Measurements from ENCODE around the gene LAIR1.
A peak's percentile ranks its signal among the peaks of the same experiment; 100 is the strongest.

The LAIR1 gene

GRCh38 chr19:54392105-54392504, 27.4 kb upstream of the LAIR1 start:
- no peak overlapping the region for H3K4me2 ChIP-seq
- H3K79me2 ChIP-seq (ENCODE audit: insufficient read depth, low read depth) = no peaks in the 10 kb centered on the region
- H2AFZ ChIP-seq (ENCODE audit: low read depth) = no peak overlapping the region
- no peak overlapping the region for H3K9ac ChIP-seq
- TF ChIP-seq CTCF (conservative IDR thresholded peaks at IDR 0.05; ENCODE audit: low read depth, low read length) = no peak
- no peak overlapping the region for H3K4me3 ChIP-seq (IDR thresholded peaks at IDR 0.05; ENCODE audit: insufficient read depth, low read depth, low read length)
- no peaks in the 10 kb centered on the region for H3K36me3 ChIP-seq (ENCODE audit: insufficient read depth)
- H3K4me1 ChIP-seq (ENCODE audit: low read depth, poor library complexity, severe bottlenecking) = peaks cover 3% of the 10 kb centered on the region
- H4K20me1 ChIP-seq (ENCODE audit: insufficient read depth) = no peaks in the 10 kb centered on the region
- no peak overlapping the region for H3K27ac ChIP-seq
- peaks cover 7% of the 10 kb centered on the region; the same call in 1 of the 2 replicates for H3K27me3 ChIP-seq (ENCODE audit: insufficient read depth, low read depth)

- peaks cover 4% of the 10 kb centered on the region for H3K4me1 ChIP-seq (ENCODE audit: low read depth, poor library complexity, severe bottlenecking)
- H3K79me2 ChIP-seq (ENCODE audit: insufficient read depth, low read depth) = no peaks in the 10 kb centered on the region
- H3K27me3 ChIP-seq (ENCODE audit: insufficient read depth, low read depth) = peaks cover 7% of the 10 kb centered on the region; the same call in 1 of the 2 replicates
- TF ChIP-seq CTCF (conservative IDR thresholded peaks at IDR 0.05; ENCODE audit: low read depth, low read length) = no peak
- H3K27ac ChIP-seq = no peak overlapping the region
- no peaks in the 10 kb centered on the region for H4K20me1 ChIP-seq (ENCODE audit: insufficient read depth)
- H3K4me2 ChIP-seq = no peak overlapping the region
- no peak overlapping the region for H3K9ac ChIP-seq
- H3K4me3 ChIP-seq (IDR thresholded peaks at IDR 0.05; ENCODE audit: insufficient read depth, low read depth, low read length) = no peak overlapping the region
- no peak overlapping the region for H2AFZ ChIP-seq (ENCODE audit: low read depth)
- no peaks in the 10 kb centered on the region for H3K36me3 ChIP-seq (ENCODE audit: insufficient read depth)
These were observed 26.9 kb upstream of the LAIR1 start for GRCh38 chr19:54391589-54392061.

GRCh38 chr19:54390942-54391577, 26.3 kb upstream of the LAIR1 start:
- peaks cover 4% of the 10 kb centered on the region for H3K4me1 ChIP-seq (ENCODE audit: low read depth, poor library complexity, severe bottlenecking)
- TF ChIP-seq CTCF (conservative IDR thresholded peaks at IDR 0.05; ENCODE audit: low read depth, low read length) = peak; percentile 95
- H3K27me3 ChIP-seq (ENCODE audit: insufficient read depth, low read depth) = peaks cover 7% of the 10 kb centered on the region; the same call in 1 of the 2 replicates
- no peak overlapping the region for H2AFZ ChIP-seq (ENCODE audit: low read depth)
- no peaks in the 10 kb centered on the region for H3K36me3 ChIP-seq (ENCODE audit: insufficient read depth)
- H4K20me1 ChIP-seq (ENCODE audit: insufficient read depth) = no peaks in the 10 kb centered on the region
- H3K27ac ChIP-seq = no peak overlapping the region
- H3K9ac ChIP-seq = no peak overlapping the region
- no peak overlapping the region for H3K4me3 ChIP-seq (IDR thresholded peaks at IDR 0.05; ENCODE audit: insufficient read depth, low read depth, low read length)
- no peak overlapping the region for H3K4me2 ChIP-seq
- H3K79me2 ChIP-seq (ENCODE audit: insufficient read depth, low read depth) = no peaks in the 10 kb centered on the region

- Histone ChIP-seq H3K79me2 (ENCODE audit: insufficient read depth, low read depth) (no peaks in the 10 kb centered on the region), H3K4me1 (ENCODE audit: low read depth, poor library complexity, severe bottlenecking) (peaks cover 4% of the 10 kb centered on the region), H4K20me1 (ENCODE audit: insufficient read depth) (no peaks in the 10 kb centered on the region), H3K9ac (no peak overlapping the region), H3K4me2 (no peak overlapping the region), H3K4me3 (IDR thresholded peaks at IDR 0.05; ENCODE audit: insufficient read depth, low read depth, low read length) (no peak overlapping the region), H3K27ac (no peak overlapping the region), H3K27me3 (ENCODE audit: insufficient read depth, low read depth) (peaks cover 5% of the 10 kb centered on the region; the same call in 1 of the 2 replicates), H3K36me3 (ENCODE audit: insufficient read depth) (no peaks in the 10 kb centered on the region), H2AFZ (ENCODE audit: low read depth) (no peak overlapping the region)
- no peak for TF ChIP-seq CTCF (conservative IDR thresholded peaks at IDR 0.05; ENCODE audit: low read depth, low read length)
These were observed 24.8 kb upstream of the LAIR1 start for GRCh38 chr19:54389553-54389952.

Measured in KMS-11 (cell line).